IMR-90 (cell line): Measurements from ENCODE around the gene CELSR1. TPM values are rescaled to one million over a fixed set of nuclear protein-coding genes. Genes with fewer than 3 reads are reported as not detected.

Experiments used
- ATAC-seq: fragments of 200-7000 bp; cut with Tn5 transposase; 2 replicates; pipeline ENCODE4 v1.9.1; 2020; ENCODE audit warnings: low read depth, mild to moderate bottlenecking, moderate library complexity
- BruUV-seq: library from RNA; stranded (reverse); fragments of 400-500 nt; replicated peaks from 2 replicates; lab custom pipeline; 2021; lab: Mats Ljungman, UMichigan
- CTCF ChIA-PET: fragments of 300-600 bp; formaldehyde crosslinking; extraction: SDS; loops from one replicate; lab custom pipeline; 2021; ENCODE audit warnings: antibody characterized with exemption; lab: Yijun Ruan, JAX
- POLR2A ChIA-PET: fragments of 300-600 bp; sonication (Branson Sonifier 250); formaldehyde crosslinking; loops from one replicate; lab custom pipeline; 2022; ENCODE audit warnings: antibody characterized with exemption; ENCODE audit not compliant: unreplicated experiment; lab: Charles Lee
- DNase-seq: peaks from one replicate; pipeline ENCODE4 v3.0.0; 2013
- H2AFZ ChIP-seq: replicated peaks from 2 replicates; pipeline ENCODE3; 2013; ENCODE audit warnings: low read length, mild to moderate bottlenecking; ENCODE audit not compliant: poor library complexity
- H2AK5ac ChIP-seq: 2 replicates; pipeline ENCODE4 v1.6.1; 2013; ENCODE audit warnings: low read depth, low read length, inconsistent platforms
- H2AK9ac ChIP-seq: replicated peaks from 2 replicates; pipeline ENCODE3; 2013; ENCODE audit warnings: mild to moderate bottlenecking, low read depth, low read length, moderate library complexity; ENCODE audit not compliant: poor library complexity
- H2BK120ac ChIP-seq: 2 replicates; pipeline ENCODE4 v1.6.1; 2013; ENCODE audit warnings: low read depth, low read length, inconsistent platforms
- H2BK15ac ChIP-seq: 3 replicates; pipeline ENCODE4 v1.6.1; 2013; ENCODE audit warnings: low read depth, low read length, inconsistent platforms
- H2BK20ac ChIP-seq: 2 replicates; pipeline ENCODE4 v1.6.1; 2013; ENCODE audit warnings: low read depth, mild to moderate bottlenecking, inconsistent platforms, low read length, moderate library complexity
- H2BK5ac ChIP-seq: 2 replicates; pipeline ENCODE4 v1.6.1; 2013; ENCODE audit warnings: mild to moderate bottlenecking, low read depth, low read length, inconsistent platforms; ENCODE audit not compliant: poor library complexity, severe bottlenecking
- H3K14ac ChIP-seq: replicated peaks from 2 replicates; pipeline ENCODE4 v1.6.1; 2013; ENCODE audit warnings: low read depth, low read length, inconsistent platforms
- H3K18ac ChIP-seq: 2 replicates; pipeline ENCODE4 v1.6.1; 2013; ENCODE audit warnings: low read depth, low read length, control low read depth
- H3K23ac ChIP-seq: 2 replicates; pipeline ENCODE4 v1.6.1; 2013; ENCODE audit warnings: low read depth, low read length, inconsistent platforms
- H3K27ac ChIP-seq: 2 replicates; pipeline ENCODE4 v1.5.1; 2013; ENCODE audit warnings: mild to moderate bottlenecking, control low read depth, low read length; ENCODE audit not compliant: insufficient read depth
- H3K27me3 ChIP-seq: 2 replicates; pipeline ENCODE4 v1.6.1; 2013; ENCODE audit warnings: low read length; ENCODE audit not compliant: control insufficient read depth, insufficient read depth
- H3K36me3 ChIP-seq: 2 replicates; pipeline ENCODE4 v1.6.1; 2013; ENCODE audit warnings: low read length, mixed read lengths; ENCODE audit not compliant: control insufficient read depth, insufficient read depth
- H3K4ac ChIP-seq: 2 replicates; pipeline ENCODE4 v1.6.1; 2013; ENCODE audit warnings: low read depth, low read length, inconsistent platforms
- H3K4me1 ChIP-seq: 2 replicates; pipeline ENCODE4 v1.6.1; 2013; ENCODE audit warnings: low read length, mixed read lengths; ENCODE audit not compliant: control insufficient read depth, insufficient read depth
- H3K4me2 ChIP-seq: 2 replicates; pipeline ENCODE4 v1.6.1; 2013; ENCODE audit warnings: low read depth, mild to moderate bottlenecking, control low read depth, low read length, moderate library complexity
- H3K4me3 ChIP-seq: 2 replicates; pipeline ENCODE4 v1.5.1; 2013; ENCODE audit warnings: low read depth, mild to moderate bottlenecking, control low read depth, low read length, moderate library complexity; ENCODE audit not compliant: insufficient read depth
- H3K56ac ChIP-seq: 2 replicates; pipeline ENCODE4 v1.6.1; 2013; ENCODE audit warnings: low read length, inconsistent platforms; ENCODE audit not compliant: insufficient read depth; ENCODE audit errors: extremely low read depth
- H3K79me1 ChIP-seq, 2 experiments: 2 replicates each; pipeline ENCODE4 v1.6.1; 2013; ENCODE audit warnings: low read length in 2 of 2, inconsistent platforms in 1 of 2, low read depth in 1 of 2
- H3K9ac ChIP-seq: 2 replicates; pipeline ENCODE4 v1.6.1; 2013; ENCODE audit warnings: low read depth, low read length, control low read depth
- H3K9me1 ChIP-seq: 2 replicates; pipeline ENCODE4 v1.6.1; 2013; ENCODE audit warnings: low read length, inconsistent platforms; ENCODE audit not compliant: insufficient read depth
- H3K9me3 ChIP-seq: 2 replicates; pipeline ENCODE4 v1.6.1; 2013; ENCODE audit warnings: low read length; ENCODE audit not compliant: control insufficient read depth, insufficient read depth
- H4K20me1 ChIP-seq: 2 replicates; pipeline ENCODE4 v1.6.1; 2013; ENCODE audit warnings: low read length, inconsistent platforms; ENCODE audit not compliant: insufficient read depth
- H4K5ac ChIP-seq: 2 replicates; pipeline ENCODE4 v1.6.1; 2013; ENCODE audit warnings: mild to moderate bottlenecking, low read depth, low read length, control low read depth
- H4K8ac ChIP-seq, 2 experiments: 2 replicates each; pipeline ENCODE4 v1.6.1; 2013; ENCODE audit warnings: low read depth in 2 of 2, low read length in 2 of 2, control low read depth in 1 of 2, inconsistent platforms in 1 of 2
- H4K91ac ChIP-seq: 2 replicates; pipeline ENCODE4 v1.6.1; 2013; ENCODE audit warnings: low read depth, low read length, inconsistent platforms; ENCODE audit not compliant: insufficient read depth
- CTCF ChIP-seq: conservative IDR thresholded peaks from 2 replicates; pipeline ENCODE4 v1.5.1; 2012; ENCODE audit warnings: mild to moderate bottlenecking, low read depth, low read length, improper control_type of control experiment
- MXI1 ChIP-seq: IDR thresholded peaks from 2 replicates; pipeline ENCODE4 v1.6.1; 2012; ENCODE audit warnings: low read depth, mild to moderate bottlenecking, low read length, moderate library complexity, borderline replicate concordance
- SMC3 ChIP-seq: fragments of 150-350 bp; IDR thresholded peaks from 2 replicates; pipeline ENCODE4 v1.6.1; 2016; ENCODE audit warnings: low read depth, mild to moderate bottlenecking, antibody characterized with exemption, low read length, moderate library complexity
- WGBS, 2 experiments: methylation state at CpG; one replicate each; pipeline versions ENCODE4 v1.1.5 to v1.1.7; 2013; ENCODE audit warnings: missing lambda C conversion rate in 2 of 2; ENCODE audit not compliant: insufficient read length in 1 of 2; ENCODE audit errors: extremely low coverage in 2 of 2; 5-methylcytosine and 5-hydroxymethylcytosine counted together
- dilution Hi-C: fragments of 300-500 bp; cut with HindIII; formaldehyde crosslinking; loops from one replicate; pipeline ENCODE4 v1.14.3; 2018; ENCODE audit warnings: low sequenced_read_pairs; ENCODE audit not compliant: unreplicated experiment
- in situ Hi-C: fragments of 300-500 bp; cut with MboI; formaldehyde crosslinking; loops from 3 replicates; pipeline ENCODE4 v1.14.3; 2019; ENCODE audit warnings: low sequenced_read_pairs, inconsistent platforms, mixed read lengths
- intact Hi-C: fragments of 100-400 bp; cut with micrococcal nuclease; formaldehyde crosslinking; loops from 2 replicates; pipeline ENCODE4 v1.10.0; 2022
- polyA plus RNA-seq, 3 experiments: library from polyadenylated mRNA; depleted of rRNA; stranded (reverse); fragments of >200 nt; gene quantifications; 2 replicates each; pipeline ENCODE4 v1.2.3, GENCODE V29; 2012; ENCODE audit warnings: low replicate concordance in 1 of 3
- total RNA-seq: library from RNA; depleted of rRNA; stranded (reverse); fragments of >200 nt; gene quantifications from 2 replicates; pipeline ENCODE4 v1.2.3, GENCODE V29; 2012

Gene CELSR1
- total and polyA plus RNA-seq, 2 of the 4 experiments (the other 2 are of a cell fraction) = 0.36 to 0.82 TPM

- Histone ChIP-seq H2BK20ac (no peak overlapping the region), H2BK15ac (no peak overlapping the region), H4K8ac (peak overlapping the region; percentile 84 to 90; a peak in 2 of 4 replicates), H3K4me1 (peaks cover 2% of the 10 kb centered on the region; the same call in 1 of the 2 replicates), H4K5ac (no peak overlapping the region), H3K14ac (peak overlapping the region; percentile 64), H3K27ac (peak overlapping the region; percentile 83), H3K79me1 (peaks cover 27 to 37% of the 10 kb centered on the region in 2 experiments), H3K27me3 (no peaks in the 10 kb centered on the region), H3K23ac (peak overlapping the region; percentile 68; the same call in 1 of the 2 replicates), H4K20me1 (peaks cover 9% of the 10 kb centered on the region; the same call in 1 of the 2 replicates), H2AK9ac (peak overlapping the region; percentile 97), H3K9ac (peak overlapping the region; percentile 80), H3K56ac (peak overlapping the region; percentile 52), H3K4me2 (peak overlapping the region; percentile 85), H4K91ac (peak overlapping the region; percentile 65), H2AK5ac (peak overlapping the region; percentile 64), H3K4ac (peak overlapping the region; percentile 8), H2AFZ (peak overlapping the region; percentile 96), H3K4me3 (peak overlapping the region; percentile 88), H2BK120ac (no peak overlapping the region), H3K9me1 (peaks cover 6% of the 10 kb centered on the region; the same call in 1 of the 2 replicates), H3K9me3 (no peaks in the 10 kb centered on the region), H3K18ac (no peak overlapping the region), H2BK5ac (peak overlapping the region; percentile 92), H3K36me3 (peaks cover 24% of the 10 kb centered on the region)
- 13% methylated on average over 24 of the region's 42 CpGs; no CpG with 5 or more reads in 1 of the 2 experiments for WGBS, 2 experiments
- in situ Hi-C loops = no loop called here
- TF ChIP-seq MXI1 (peak; percentile 22; the same call in 1 of the 2 replicates), SMC3 (no peak), CTCF (no peak)
- DNase-seq (peak; percentile 8), ATAC-seq (peak; percentile 43)
- no TSS peak for BruUV-seq
- intact Hi-C loops = no loop called here
- ChIA-PET CTCF (interaction anchor here (0.7 to 1.2 kb wide), 3 partner anchors 14 to 198 kb away, joined by 3 to 6 read pairs (median 4); no protein-coding TSS in a partner anchor), POLR2A (interaction anchor here (0.9 to 1.1 kb wide), 2 partner anchors 8 to 214 kb away, joined by 3 to 6 read pairs; no protein-coding TSS in a partner anchor)
- dilution Hi-C loops = no loop called here
Measured at GRCh38 chr22:46336119-46337078, 201.0 kb downstream of the CELSR1 start.
